Chondrocyte (in vitro differentiated cells): ENCODE measurements around the gene HRG. TPM values are rescaled to one million over a fixed set of nuclear protein-coding genes. Genes with fewer than 3 reads are reported as not detected.
"Not testable (repeated sequence)": the region's sequence is repeated elsewhere in the genome, so short reads cannot be mapped to it uniquely, and the experiment has no call there.

Source experiments
- DNase-seq: peaks from one replicate; pipeline ENCODE4 v3.0.0; 2021; ENCODE audit warnings: mixed read lengths, low spot score
- H3K27ac Mint-ChIP-seq: one replicate; pipeline ENCODE4 v1.8.0; 2021; ENCODE audit warnings: mild to moderate bottlenecking, moderate library complexity, mixed read lengths; ENCODE audit not compliant: unreplicated experiment
- H3K27me3 Mint-ChIP-seq: 2 replicates; pipeline ENCODE4 v1.8.0; 2021; ENCODE audit warnings: low read depth, mixed read lengths
- H3K36me3 Mint-ChIP-seq: 2 replicates; pipeline ENCODE4 v1.8.0; 2021; ENCODE audit warnings: low read depth, mixed read lengths
- H3K4me1 Mint-ChIP-seq: 2 replicates; pipeline ENCODE4 v1.8.0; 2021; ENCODE audit warnings: low read depth, mild to moderate bottlenecking, mixed read lengths
- H3K4me3 Mint-ChIP-seq: one replicate; pipeline ENCODE4 v1.8.0; 2021; ENCODE audit warnings: mild to moderate bottlenecking, moderate library complexity, mixed read lengths; ENCODE audit not compliant: unreplicated experiment
- H3K9me3 Mint-ChIP-seq: 2 replicates; pipeline ENCODE4 v1.8.0; 2021; ENCODE audit warnings: low read depth, mixed read lengths
- total RNA-seq: library from RNA; stranded (reverse); gene quantifications from 3 replicates; pipeline ENCODE4 v1.2.1, GENCODE V29; 2021
- TF ChIP-seq, protein P1 (sequence below): fragments of 200-600 bp; sonication (generic); IDR thresholded peaks from 2 replicates; pipeline ENCODE4 v1.5.0; 2021; ENCODE audit warnings: antibody characterized with exemption, mild to moderate bottlenecking, moderate library complexity

HRG gene
- total RNA-seq, 1 donor from 2014 or later: not detected

DNA sequence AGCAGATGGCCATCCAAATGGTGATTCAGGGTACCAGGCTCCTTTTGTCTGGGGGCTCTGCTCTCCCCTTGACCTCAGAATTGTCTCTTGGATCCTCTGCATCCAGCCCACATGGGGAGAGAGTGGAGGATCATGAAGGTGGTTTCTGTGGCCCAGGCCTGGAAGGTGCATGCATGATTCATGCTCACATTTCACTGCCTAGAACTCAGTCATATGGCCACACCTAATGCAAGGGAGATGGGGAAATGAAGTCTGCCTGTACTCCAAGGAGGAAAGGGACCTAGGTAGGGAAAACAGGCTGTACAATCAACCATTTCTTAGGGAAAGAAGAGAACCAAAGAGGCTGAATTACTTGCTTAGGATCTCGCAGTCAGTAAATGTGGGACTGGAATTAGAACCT is 15.1 kb downstream of the HRG start:
- Mint-ChIP-seq H3K4me3 (no peak overlapping the region), H3K36me3 (no peaks in the 10 kb centered on the region), H3K27ac (no peak overlapping the region), H3K9me3 (peaks cover 10% of the 10 kb centered on the region), H3K4me1 (no peaks in the 10 kb centered on the region), H3K27me3 (peaks cover 68% of the 10 kb centered on the region)
- TF ChIP-seq, protein P1, sequence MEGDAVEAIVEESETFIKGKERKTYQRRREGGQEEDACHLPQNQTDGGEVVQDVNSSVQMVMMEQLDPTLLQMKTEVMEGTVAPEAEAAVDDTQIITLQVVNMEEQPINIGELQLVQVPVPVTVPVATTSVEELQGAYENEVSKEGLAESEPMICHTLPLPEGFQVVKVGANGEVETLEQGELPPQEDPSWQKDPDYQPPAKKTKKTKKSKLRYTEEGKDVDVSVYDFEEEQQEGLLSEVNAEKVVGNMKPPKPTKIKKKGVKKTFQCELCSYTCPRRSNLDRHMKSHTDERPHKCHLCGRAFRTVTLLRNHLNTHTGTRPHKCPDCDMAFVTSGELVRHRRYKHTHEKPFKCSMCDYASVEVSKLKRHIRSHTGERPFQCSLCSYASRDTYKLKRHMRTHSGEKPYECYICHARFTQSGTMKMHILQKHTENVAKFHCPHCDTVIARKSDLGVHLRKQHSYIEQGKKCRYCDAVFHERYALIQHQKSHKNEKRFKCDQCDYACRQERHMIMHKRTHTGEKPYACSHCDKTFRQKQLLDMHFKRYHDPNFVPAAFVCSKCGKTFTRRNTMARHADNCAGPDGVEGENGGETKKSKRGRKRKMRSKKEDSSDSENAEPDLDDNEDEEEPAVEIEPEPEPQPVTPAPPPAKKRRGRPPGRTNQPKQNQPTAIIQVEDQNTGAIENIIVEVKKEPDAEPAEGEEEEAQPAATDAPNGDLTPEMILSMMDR: no peak
- DNase-seq: no peak

DNA sequence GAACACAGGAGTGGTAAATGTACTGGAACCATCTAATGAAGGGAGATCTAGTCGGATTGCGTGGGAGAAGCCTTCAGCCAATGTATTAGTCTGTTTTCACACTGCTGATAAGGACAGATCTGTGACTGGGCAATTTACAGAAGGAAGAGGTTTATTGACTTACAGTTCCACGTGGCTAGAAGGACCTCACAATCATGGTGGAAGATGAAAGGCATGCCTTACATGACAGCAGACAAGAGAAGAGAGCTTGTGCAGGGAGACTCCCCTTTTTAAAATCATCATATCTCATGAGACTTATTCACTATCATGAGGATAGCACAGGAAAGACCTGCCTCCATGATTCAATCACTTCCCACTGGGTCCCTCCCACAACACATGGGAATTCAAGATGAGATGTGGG is 17.0 kb downstream of the HRG start:
- no peak overlapping the region for H3K4me3 Mint-ChIP-seq
- no peak overlapping the region for H3K27ac Mint-ChIP-seq
- H3K36me3 Mint-ChIP-seq: no peaks in the 10 kb centered on the region
- no peaks in the 10 kb centered on the region for H3K4me1 Mint-ChIP-seq
- no peak for DNase-seq
- TF ChIP-seq, protein P1: no peak
- H3K27me3 Mint-ChIP-seq: peaks cover 67% of the 10 kb centered on the region
- H3K9me3 Mint-ChIP-seq: peaks cover 11% of the 10 kb centered on the region

DNA sequence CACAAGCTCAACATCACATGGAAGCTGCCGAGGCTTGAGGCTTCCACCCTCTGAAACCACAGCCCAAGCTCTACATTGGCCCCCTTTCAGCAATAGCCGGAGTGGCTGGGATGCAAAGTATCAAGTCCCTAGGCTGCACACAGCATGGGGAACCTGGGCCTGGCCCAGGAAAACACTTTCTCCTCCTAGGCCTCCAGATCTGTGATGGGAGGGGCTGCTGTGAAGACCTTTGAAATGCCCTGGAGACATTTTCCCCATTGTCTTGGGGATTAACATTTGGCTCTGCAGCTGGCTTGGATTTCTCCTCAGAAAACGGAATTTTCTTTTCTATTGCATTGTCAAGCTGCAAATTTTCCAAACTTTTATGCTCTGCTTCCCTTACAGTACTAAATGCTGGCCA is 18.2 kb downstream of the HRG start:
- H3K4me1 Mint-ChIP-seq: no peaks in the 10 kb centered on the region
- H3K4me3 Mint-ChIP-seq: no peak overlapping the region
- TF ChIP-seq, protein P1: no peak
- H3K27ac Mint-ChIP-seq: no peak overlapping the region
- no peak for DNase-seq
- H3K36me3 Mint-ChIP-seq: no peaks in the 10 kb centered on the region
- peaks cover 11% of the 10 kb centered on the region for H3K9me3 Mint-ChIP-seq
- H3K27me3 Mint-ChIP-seq: peaks cover 65% of the 10 kb centered on the region

DNA sequence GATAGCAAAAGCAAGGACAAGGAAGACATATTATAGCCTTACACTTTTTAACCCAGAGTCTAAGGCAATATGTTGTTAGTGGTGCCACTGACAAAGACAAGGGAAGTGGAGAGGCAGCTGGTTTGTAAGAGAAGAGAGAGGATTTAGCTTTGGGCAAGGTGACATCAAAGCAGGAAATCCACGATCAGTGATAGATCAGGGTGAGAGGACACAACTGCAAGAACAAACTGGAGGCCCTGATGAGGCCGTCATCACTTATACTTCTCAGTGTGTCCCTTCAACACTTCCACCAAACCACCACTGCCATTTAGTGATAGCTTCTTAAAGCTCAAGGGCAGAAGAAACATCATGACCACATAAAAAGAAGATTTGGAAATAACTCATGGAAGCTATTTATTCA is 20.7 kb downstream of the HRG start:
- not testable (repeated sequence) for H3K4me1 Mint-ChIP-seq, DNase-seq, H3K36me3 Mint-ChIP-seq, H3K4me3 Mint-ChIP-seq, H3K27ac Mint-ChIP-seq
- H3K27me3 Mint-ChIP-seq: peaks cover 68% of the 10 kb centered on the region
- peaks cover 11% of the 10 kb centered on the region for H3K9me3 Mint-ChIP-seq

DNA sequence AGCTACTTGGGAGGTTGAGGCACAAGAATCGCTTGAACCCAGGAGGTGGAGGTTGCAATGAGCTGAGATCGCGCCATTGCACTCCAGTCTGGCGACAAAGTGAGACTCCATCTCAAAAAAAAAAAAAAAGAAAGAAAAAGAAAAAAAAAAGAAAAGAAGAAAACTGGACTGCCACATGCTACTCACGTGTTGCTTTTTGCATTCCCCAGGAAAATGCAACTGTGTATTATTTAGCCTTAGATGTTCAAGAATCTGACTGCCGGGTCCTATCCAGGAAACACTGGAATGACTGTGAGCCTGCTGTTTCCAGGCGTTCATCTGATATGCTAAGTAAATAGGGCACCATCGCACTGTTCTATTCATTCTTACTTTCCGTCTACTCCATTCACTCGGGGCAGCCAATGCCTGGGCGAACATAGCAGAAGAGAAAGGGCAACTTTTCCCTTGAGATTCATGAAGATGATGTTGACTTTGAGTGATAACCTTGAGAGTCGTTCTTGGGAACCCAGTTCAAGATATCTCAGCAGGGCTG is 21.4 kb downstream of the HRG start:
- H3K27ac Mint-ChIP-seq: no peak overlapping the region
- TF ChIP-seq, protein P1: no peak
- no peak for DNase-seq
- no peak overlapping the region for H3K4me3 Mint-ChIP-seq
- H3K4me1 Mint-ChIP-seq: no peaks in the 10 kb centered on the region
- H3K9me3 Mint-ChIP-seq: peaks cover 11% of the 10 kb centered on the region
- H3K36me3 Mint-ChIP-seq: no peaks in the 10 kb centered on the region
- peaks cover 68% of the 10 kb centered on the region for H3K27me3 Mint-ChIP-seq

DNA sequence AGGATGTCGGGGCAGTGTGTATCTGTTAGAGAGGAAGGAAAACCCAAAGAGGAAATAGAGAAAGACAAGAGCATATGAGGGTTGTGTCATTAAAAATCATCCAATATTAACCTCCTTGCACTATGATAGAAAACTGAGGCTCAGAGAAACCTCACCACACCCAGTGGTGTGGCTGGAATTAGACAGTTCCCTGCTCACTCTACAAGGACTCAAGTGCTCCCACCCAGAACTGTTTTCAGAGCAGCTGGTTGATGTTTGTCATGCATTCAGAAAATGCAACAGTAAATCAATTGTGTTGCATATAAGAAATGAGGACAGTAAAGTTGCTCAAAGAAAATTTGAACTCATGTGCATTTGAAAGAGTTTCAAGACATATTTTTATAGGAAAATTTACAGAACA is 24.5 kb downstream of the HRG start:
- H3K27ac Mint-ChIP-seq, DNase-seq, H3K9me3 Mint-ChIP-seq, H3K36me3 Mint-ChIP-seq, H3K4me1 Mint-ChIP-seq, H3K4me3 Mint-ChIP-seq: not testable (repeated sequence)
- H3K27me3 Mint-ChIP-seq: peaks cover 60% of the 10 kb centered on the region
